UCSD-AML1 (cell line): ENCODE measurements around the gene NMU.
"Not testable (repeated sequence)": the region's sequence is repeated elsewhere in the genome, so short reads cannot be mapped to it uniquely, and the experiment has no call there.

Experiments
- DNase-seq: peaks from one replicate; lab custom pipeline; 2025; ENCODE audit not compliant: unreplicated experiment; lab: John Stamatoyannopoulos, UW

The NMU gene

GRCh38 chr4:55561889-55562288, 74.2 kb downstream of the NMU start:
- DNase-seq: no peak

- no peak for DNase-seq
Measured at GRCh38 chr4:55560096-55560495, 76.0 kb downstream of the NMU start.

GRCh38 chr4:55554453-55555030, 81.6 kb downstream of the NMU start:
- DNase-seq: no peak

GRCh38 chr4:55553441-55554201, 82.5 kb downstream of the NMU start:
- DNase-seq: no peak

- not testable (repeated sequence) for DNase-seq
Measured at GRCh38 chr4:55551964-55552363, 84.1 kb downstream of the NMU start.

GRCh38 chr4:55549888-55550287, 86.2 kb downstream of the NMU start:
- DNase-seq: no peak

- no peak for DNase-seq
Measured at GRCh38 chr4:55547918-55548317, 88.2 kb downstream of the NMU start.

- DNase-seq: no peak
Measured at GRCh38 chr4:55547466-55547770, 88.7 kb downstream of the NMU start.

- peak; percentile 86 for DNase-seq
Measured at GRCh38 chr4:55546756-55547465, 89.2 kb downstream of the NMU start, which contains the start of gene CLOCK. CLOCK (minus strand) TSS chr4:55546909; CDS start chr4:55482785, 64,124 bp downstream.

- no peak for DNase-seq
Measured at GRCh38 chr4:55546506-55546755, 89.7 kb downstream of the NMU start.

- DNase-seq: peak; percentile 81
Measured at GRCh38 chr4:55545641-55546505, 90.2 kb downstream of the NMU start.
